Measurements from ENCODE around the gene CPA1. TPM values are rescaled to one million over a fixed set of nuclear protein-coding genes. Genes with fewer than 3 reads are reported as not detected.

Gene CPA1
- polyA plus RNA-seq, 3 donors, result 1.2 to 2.5 (median 1.7) TPM

DNA sequence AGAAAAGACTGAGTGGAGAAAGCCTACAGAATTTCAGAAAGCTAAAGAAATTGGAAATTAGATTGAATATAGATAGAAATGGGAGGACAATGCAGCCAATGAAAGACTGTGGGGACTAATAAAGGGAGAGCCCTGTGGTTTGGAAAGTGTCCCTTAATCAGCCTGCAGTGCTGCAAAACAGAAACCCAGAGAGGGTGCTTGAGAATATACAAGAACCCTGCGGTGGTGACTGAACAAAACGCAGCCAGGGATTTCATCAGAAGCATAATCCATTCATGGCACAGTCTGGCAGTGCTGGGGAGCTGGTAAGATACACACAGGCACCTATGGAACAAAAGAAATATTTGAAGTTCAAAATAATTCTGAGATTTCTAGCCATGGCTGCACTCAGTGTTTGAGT is 41.4 kb downstream of the CPA1 start:
- no peak for DNase-seq (ENCODE audit: low read depth in 3 of 3, low spot score in 2 of 3)

DNA sequence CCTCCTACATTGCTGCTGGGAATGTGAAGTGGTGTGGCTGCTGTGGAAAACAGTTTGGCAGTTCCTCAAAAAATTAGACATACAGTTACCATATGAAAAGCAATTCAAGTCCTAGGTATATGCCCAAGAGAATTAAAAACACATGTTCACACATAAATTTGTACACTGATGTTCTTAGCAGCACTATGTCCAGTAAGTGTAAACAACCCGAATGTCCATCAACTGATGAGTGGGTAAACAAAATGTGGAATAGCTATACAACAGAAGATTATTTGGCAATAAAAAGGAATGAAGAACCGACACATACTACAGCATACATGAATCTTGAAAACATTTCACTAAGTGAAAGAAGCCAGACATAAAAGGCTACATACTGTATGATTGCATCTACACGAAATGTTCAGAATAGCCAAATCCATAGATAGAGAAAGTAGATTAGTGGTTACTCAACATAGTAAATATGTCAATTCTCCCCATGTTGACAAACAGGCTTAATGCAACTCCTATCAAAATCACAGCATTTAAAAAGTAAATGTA is 43.3 kb downstream of the CPA1 start:
- no peak for DNase-seq (ENCODE audit: low read depth in 3 of 3, low spot score in 2 of 3)

DNA sequence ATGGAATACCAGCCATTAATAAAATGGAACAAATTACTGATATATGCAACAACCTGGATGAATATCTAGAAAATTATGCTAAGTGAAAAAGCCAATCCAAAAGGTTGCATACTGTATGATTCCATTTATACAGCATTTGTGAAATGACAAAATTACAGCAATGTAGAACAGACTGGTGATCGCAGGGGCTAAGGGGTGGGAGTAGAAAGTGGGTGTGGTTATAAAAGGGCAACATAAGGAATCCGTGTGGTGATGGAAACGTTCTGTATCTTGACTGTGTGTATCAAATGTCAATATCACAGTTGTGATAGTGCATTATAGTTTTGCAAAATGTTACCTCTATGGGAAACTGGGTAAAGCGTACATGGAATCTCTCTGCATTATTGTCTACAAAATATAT is 45.5 kb downstream of the CPA1 start:
- no peak for DNase-seq (ENCODE audit: low read depth in 3 of 3, low spot score in 2 of 3)

DNA sequence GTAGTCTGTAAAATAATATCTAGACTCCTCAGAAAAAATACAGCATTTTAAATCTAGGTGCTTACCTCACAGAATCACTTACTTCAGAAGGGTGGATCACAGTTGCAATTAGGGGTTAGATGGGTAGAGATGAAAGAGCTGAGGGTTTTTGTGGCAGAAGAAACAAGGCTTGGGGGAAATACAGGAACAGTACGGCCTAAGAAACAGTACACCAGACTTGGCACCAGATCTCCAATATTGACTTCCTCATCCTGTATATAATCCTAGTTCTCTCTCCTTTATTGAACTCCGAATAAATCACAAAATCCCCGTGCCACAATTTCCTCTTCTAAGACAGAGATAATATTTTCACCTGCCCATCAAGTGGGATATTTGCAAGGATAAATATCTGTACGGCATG is 46.3 kb downstream of the CPA1 start:
- no peak for DNase-seq (ENCODE audit: low read depth in 3 of 3, low spot score in 2 of 3)

DNA sequence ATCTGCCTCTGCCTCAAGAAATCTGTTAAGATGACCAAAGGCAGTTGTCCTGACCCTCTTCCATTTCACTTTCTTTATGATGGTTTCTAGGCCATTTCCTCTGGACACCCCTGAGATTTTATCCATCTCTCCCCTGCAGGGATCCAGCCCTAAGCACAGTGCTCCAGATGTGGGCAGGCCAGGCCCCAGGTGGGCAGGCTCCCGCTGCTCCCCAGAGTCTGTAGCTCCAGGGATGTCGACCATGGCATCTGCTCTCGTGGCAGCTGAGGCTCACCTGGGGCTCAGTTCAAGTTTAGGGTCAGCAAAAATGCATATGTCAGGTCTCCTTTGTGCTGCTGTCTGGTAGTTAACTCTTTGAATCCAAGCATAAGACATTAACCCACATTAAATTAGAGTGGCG is 48.7 kb downstream of the CPA1 start:
- DNase-seq (ENCODE audit: low read depth in 3 of 3, low spot score in 2 of 3), result no peak

DNA sequence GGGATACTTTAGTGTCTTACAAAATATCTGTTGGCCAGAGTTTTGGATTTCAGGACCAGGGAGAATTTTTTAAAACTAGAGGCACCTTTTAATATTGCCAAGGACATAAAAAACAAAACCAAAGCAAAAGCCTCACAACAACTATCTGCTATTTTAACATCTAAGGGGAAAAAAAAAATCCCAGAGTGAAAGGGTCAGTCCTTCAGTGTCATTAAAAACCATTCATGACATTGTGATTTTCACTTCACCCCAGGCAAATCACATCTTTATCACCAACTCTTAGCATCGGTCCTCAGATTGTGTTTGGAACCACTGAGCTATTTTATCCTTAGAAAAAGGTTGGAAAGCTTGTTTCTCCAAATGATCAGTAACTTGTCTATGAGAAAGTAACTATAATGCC is 49.8 kb downstream of the CPA1 start:
- DNase-seq (ENCODE audit: low read depth in 3 of 3, low spot score in 2 of 3), result no peak

DNA sequence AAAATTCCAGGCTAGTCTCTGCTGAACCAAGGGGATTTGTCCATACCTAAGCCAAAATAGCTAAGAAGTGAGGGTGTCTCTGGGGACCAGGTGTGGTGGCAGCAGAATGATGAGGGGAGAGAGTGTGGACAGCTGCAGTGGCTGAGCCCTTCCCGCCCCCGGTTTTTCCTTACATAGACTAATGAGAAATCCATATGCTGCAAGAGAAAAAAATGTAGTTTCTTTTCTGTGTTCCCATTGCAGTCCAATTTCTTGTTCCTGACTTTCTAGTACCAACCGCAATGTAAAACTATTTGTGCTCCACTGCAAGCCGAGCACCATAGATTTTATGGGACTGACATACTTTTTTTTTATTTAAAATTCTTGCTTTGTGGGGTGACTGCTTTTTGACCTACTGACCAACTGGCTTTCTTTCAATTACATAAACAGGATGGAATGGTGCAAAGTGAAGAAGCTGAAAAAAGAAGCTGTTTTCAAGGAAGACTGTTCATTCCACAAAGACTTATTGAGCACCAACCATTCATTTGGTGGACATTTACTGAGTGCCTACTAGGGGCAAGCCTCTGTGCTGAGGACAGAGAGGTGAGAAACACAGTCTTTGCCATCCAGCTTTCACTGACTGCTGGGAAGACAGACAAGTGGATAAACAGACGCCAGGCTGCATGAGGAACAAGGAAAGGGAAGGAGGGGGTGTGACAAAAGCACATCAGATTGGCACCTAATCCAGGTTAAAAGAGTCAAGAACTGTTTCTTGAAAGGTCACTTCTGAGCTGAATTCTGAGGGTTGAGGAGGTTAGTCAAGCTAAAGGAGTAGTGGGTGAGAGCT is 50.8 kb downstream of the CPA1 start:
- peak in 2 of 3 donors; percentile 58 to 60 for DNase-seq (ENCODE audit: low read depth in 3 of 3, low spot score in 2 of 3)

DNA sequence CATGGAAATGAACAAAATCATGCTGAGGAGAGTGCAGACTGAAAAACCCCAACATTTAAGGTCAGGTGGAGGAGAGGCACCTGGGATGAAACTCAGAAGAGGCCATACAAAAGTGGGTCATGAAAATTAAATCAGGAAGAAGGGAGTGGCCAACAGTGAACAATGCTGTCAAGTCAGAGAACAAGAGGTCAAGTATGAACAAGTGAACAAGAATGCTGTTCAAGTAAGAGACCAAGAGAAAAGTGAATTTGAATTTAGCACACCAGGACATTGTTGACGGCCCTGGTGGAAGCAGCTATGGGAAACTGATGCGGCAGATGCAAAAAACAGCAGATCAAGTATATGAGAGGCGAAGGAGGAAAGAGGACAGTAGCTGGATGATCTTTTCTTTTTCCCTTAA is 52.6 kb downstream of the CPA1 start:
- DNase-seq (ENCODE audit: low read depth in 3 of 3, low spot score in 2 of 3), result no peak

DNA sequence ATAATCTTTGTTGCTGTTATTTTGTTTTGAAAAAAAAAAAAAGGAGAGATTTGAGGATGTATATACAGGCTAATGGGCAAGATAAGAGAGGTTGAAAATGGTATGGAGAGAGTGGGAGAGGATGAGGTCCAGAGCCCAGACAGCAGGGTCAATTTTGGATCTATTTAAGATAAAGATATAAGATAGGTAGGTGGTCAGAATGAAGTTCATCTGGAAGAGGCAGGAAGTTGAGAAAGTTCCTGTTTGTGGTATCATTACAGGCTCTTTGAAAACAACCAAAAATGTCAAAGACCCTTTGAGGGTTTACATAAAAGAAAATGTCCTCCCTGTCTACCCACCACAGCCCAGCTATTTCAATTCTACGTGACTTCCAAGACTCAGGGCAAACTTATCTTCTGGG is 53.0 kb downstream of the CPA1 start:
- DNase-seq (ENCODE audit: low read depth in 3 of 3, low spot score in 2 of 3), result no peak

DNA sequence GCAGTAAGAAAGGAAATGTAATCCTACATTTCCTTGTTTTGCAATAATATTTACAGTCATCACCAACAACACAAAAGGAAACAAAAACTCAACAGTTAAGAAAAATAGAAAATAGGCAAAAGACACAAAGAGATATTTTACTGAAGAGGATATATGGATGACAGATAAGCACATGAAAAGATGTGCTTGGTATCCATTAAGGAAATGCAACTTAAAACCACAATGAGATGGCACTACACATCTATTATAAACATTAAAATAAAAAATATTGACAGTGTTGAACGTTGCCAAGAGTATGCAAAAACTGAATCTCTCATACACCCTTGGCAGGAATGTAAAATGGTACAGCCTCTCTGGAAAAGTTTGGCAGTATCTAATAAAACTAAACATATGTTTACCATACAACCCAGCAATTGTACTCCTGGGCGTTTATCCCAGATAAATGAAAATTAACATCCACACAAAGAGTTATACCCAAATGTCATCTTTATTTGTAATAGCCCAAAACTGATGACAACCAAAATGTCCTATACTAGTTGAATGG is 55.1 kb downstream of the CPA1 start:
- no peak for DNase-seq (ENCODE audit: low read depth in 3 of 3, low spot score in 2 of 3)

DNA sequence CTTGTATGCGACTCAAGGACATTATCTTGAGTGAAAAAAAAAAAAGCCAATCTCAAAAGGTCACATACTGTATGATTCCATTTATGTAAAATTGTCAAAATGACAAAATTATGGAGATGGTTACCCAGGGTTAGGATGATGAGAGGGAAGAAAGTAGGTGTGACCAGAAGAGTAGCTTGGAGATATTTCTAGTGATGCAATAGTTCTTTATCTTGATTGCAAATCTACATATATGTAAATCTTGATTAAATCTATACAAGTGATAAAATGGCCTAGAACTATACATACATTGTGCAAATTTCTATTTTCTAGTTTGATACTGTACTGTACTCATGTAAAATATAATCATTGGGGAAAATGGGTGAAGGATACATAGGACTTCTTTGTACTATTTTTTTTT is 56.0 kb downstream of the CPA1 start:
- no peak for DNase-seq (ENCODE audit: low read depth in 3 of 3, low spot score in 2 of 3)

Other genes with a start within 250 kb of the CPA1 start
- 10 to 100 TPM; 28.3 to 30.6 (median 28.4) TPM for gene TMEM209, start 175.1 kb upstream of the CPA1 start, polyA plus RNA-seq (ENCODE audit: insufficient read length in 3 of 3)
- gene SSMEM1, start 172.6 kb upstream of the CPA1 start, polyA plus RNA-seq (ENCODE audit: insufficient read length in 3 of 3), result not detected
- under 1 TPM; 0.34 to 0.46 (median 0.39) TPM for gene CPA2, start 113.6 kb upstream of the CPA1 start, polyA plus RNA-seq (ENCODE audit: insufficient read length in 3 of 3)
- under 1 TPM; 0.16 to 0.50 (median 0.47) TPM for gene CPA4, start 87.3 kb upstream of the CPA1 start, polyA plus RNA-seq (ENCODE audit: insufficient read length in 3 of 3)
- gene CPA5, start 35.7 kb upstream of the CPA1 start, polyA plus RNA-seq (ENCODE audit: insufficient read length in 3 of 3), result under 1 TPM in 2 of 3 donors, not detected in 1; 0.22 to 0.31 TPM
- 10 to 100 TPM; 25.5 to 27.7 (median 27.2) TPM for gene CEP41, start 60.5 kb downstream of the CPA1 start, polyA plus RNA-seq (ENCODE audit: insufficient read length in 3 of 3)
- gene MEST, start 111.6 kb downstream of the CPA1 start, polyA plus RNA-seq (ENCODE audit: insufficient read length in 3 of 3), result 100 to 1,000 TPM; 682 to 779 (median 773) TPM